ENCODE data around the gene B4GALT7.

B4GALT7 gene

GRCh38 chr5:177569894-177570293, 30.0 kb upstream of the B4GALT7 start:
- H3K9ac ChIP-seq (ENCODE audit: low read depth, low read length, poor library complexity) = no peak overlapping the region
- H3K23ac ChIP-seq (ENCODE audit: low read depth, low read length, poor library complexity) = no peak overlapping the region
- no CpG with 5 or more reads among the region's 2 CpGs for WGBS, 2 donors (ENCODE audit: extremely low coverage in 2 of 2, insufficient read length in 2 of 2, insufficient replicate concordance in 1 of 2)
- no peak overlapping the region for H3K14ac ChIP-seq (ENCODE audit: low read length)
- no peaks in the 10 kb centered on the region for H3K36me3 ChIP-seq (replicated peaks in 1 of 2; ENCODE audit: control insufficient read depth in 2 of 2, insufficient read depth in 2 of 2, low read length in 2 of 2)
- H3K4me1 ChIP-seq (ENCODE audit: control insufficient read depth in 2 of 2, insufficient read depth in 1 of 2, low read depth in 1 of 2, low read length in 2 of 2) = peaks cover 0 to 2% of the 10 kb centered on the region in 2 donors
- H3K4ac ChIP-seq (ENCODE audit: low read length) = no peak overlapping the region
- H3K79me1 ChIP-seq (ENCODE audit: low read depth, low read length) = no peaks in the 10 kb centered on the region
- H3K4me3 ChIP-seq (ENCODE audit: low read length in 2 of 2) = no peak overlapping the region
- no peak overlapping the region for H4K91ac ChIP-seq (ENCODE audit: low read depth, low read length, poor library complexity)
- no peak overlapping the region for H3K27ac ChIP-seq (replicated peaks; ENCODE audit: low read length)
- no peak overlapping the region for H2BK15ac ChIP-seq (ENCODE audit: low read length)
- no peak overlapping the region for H3K4me2 ChIP-seq (ENCODE audit: insufficient read depth, low read length, poor library complexity, severe bottlenecking)
- no peak overlapping the region for H2BK5ac ChIP-seq (ENCODE audit: low read length)
- peaks cover 0 to 8% (median 0%) of the 10 kb centered on the region in 3 experiments for H3K27me3 ChIP-seq (ENCODE audit: control insufficient read depth in 3 of 3, insufficient read depth in 3 of 3, low read depth in 1 of 3, low read length in 3 of 3)
- no peak overlapping the region for H2BK120ac ChIP-seq (ENCODE audit: low read depth, low read length)
- H4K8ac ChIP-seq (ENCODE audit: low read depth, low read length) = no peak overlapping the region
- H2AK5ac ChIP-seq (ENCODE audit: low read depth, low read length) = no peak overlapping the region
- no peak overlapping the region for H3K18ac ChIP-seq (ENCODE audit: low read length)
- peaks cover 0 to 2% of the 10 kb centered on the region in 2 donors for H3K9me3 ChIP-seq (replicated peaks in 1 of 2; ENCODE audit: control insufficient read depth in 2 of 2, insufficient read depth in 1 of 2, low read depth in 1 of 2, low read length in 2 of 2)
- no peak overlapping the region for H2AFZ ChIP-seq (ENCODE audit: low read length)
- no peak overlapping the region for H2BK12ac ChIP-seq (ENCODE audit: low read length)
- no peak for DNase-seq (ENCODE audit: low spot score)

GRCh38 chr5:177575488-177575887, 24.4 kb upstream of the B4GALT7 start:
- no CpG with 5 or more reads among the region's 1 CpG for WGBS, 2 donors (ENCODE audit: extremely low coverage in 2 of 2, insufficient read length in 2 of 2, insufficient replicate concordance in 1 of 2)
- no peak overlapping the region for H2BK5ac ChIP-seq (ENCODE audit: low read length)

GRCh38 chr5:177576169-177576568, 23.8 kb upstream of the B4GALT7 start:
- no peak for DNase-seq (ENCODE audit: low spot score)
- Histone ChIP-seq H3K9ac (ENCODE audit: low read depth, low read length, poor library complexity) (no peak overlapping the region), H2AK5ac (ENCODE audit: low read depth, low read length) (no peak overlapping the region), H2BK12ac (ENCODE audit: low read length) (no peak overlapping the region), H3K27ac (replicated peaks; ENCODE audit: low read length) (no peak overlapping the region), H4K8ac (ENCODE audit: low read depth, low read length) (no peak overlapping the region), H2AFZ (ENCODE audit: low read length) (no peak overlapping the region), H3K4ac (ENCODE audit: low read length) (no peak overlapping the region), H2BK120ac (ENCODE audit: low read depth, low read length) (no peak overlapping the region), H2BK5ac (ENCODE audit: low read length) (no peak overlapping the region), H3K27me3 (ENCODE audit: control insufficient read depth in 3 of 3, insufficient read depth in 3 of 3, low read depth in 1 of 3, low read length in 3 of 3) (peaks cover 0 to 4% (median 0%) of the 10 kb centered on the region in 3 experiments), H3K4me2 (ENCODE audit: insufficient read depth, low read length, poor library complexity, severe bottlenecking) (no peak overlapping the region), H3K14ac (ENCODE audit: low read length) (no peak overlapping the region), H3K79me1 (ENCODE audit: low read depth, low read length) (no peaks in the 10 kb centered on the region), H3K23ac (ENCODE audit: low read depth, low read length, poor library complexity) (no peak overlapping the region), H2BK15ac (ENCODE audit: low read length) (no peak overlapping the region), H3K4me1 (ENCODE audit: control insufficient read depth in 2 of 2, insufficient read depth in 1 of 2, low read depth in 1 of 2, low read length in 2 of 2) (no peaks in the 10 kb centered on the region), H3K36me3 (replicated peaks in 1 of 2; ENCODE audit: control insufficient read depth in 2 of 2, insufficient read depth in 2 of 2, low read length in 2 of 2) (no peaks in the 10 kb centered on the region), H3K18ac (ENCODE audit: low read length) (no peak overlapping the region), H4K91ac (ENCODE audit: low read depth, low read length, poor library complexity) (no peak overlapping the region), H3K4me3 (ENCODE audit: low read length in 2 of 2) (no peak overlapping the region), H3K9me3 (replicated peaks in 1 of 2; ENCODE audit: control insufficient read depth in 2 of 2, insufficient read depth in 1 of 2, low read depth in 1 of 2, low read length in 2 of 2) (no peaks in the 10 kb centered on the region)
- WGBS, 2 donors (ENCODE audit: extremely low coverage in 2 of 2, insufficient read length in 2 of 2, insufficient replicate concordance in 1 of 2) = no CpG with 5 or more reads among the region's 10 CpGs

More at GRCh38 chr5:177575488-177575887, 24.4 kb upstream of the B4GALT7 start:
- H3K4me1 ChIP-seq (ENCODE audit: control insufficient read depth in 2 of 2, insufficient read depth in 1 of 2, low read depth in 1 of 2, low read length in 2 of 2) = no peaks in the 10 kb centered on the region
- no peak overlapping the region for H4K8ac ChIP-seq (ENCODE audit: low read depth, low read length)
- H3K27ac ChIP-seq (replicated peaks; ENCODE audit: low read length) = no peak overlapping the region
- H3K9me3 ChIP-seq (replicated peaks in 1 of 2; ENCODE audit: control insufficient read depth in 2 of 2, insufficient read depth in 1 of 2, low read depth in 1 of 2, low read length in 2 of 2) = no peaks in the 10 kb centered on the region
- H3K4me3 ChIP-seq (ENCODE audit: low read length in 2 of 2) = no peak overlapping the region
- no peak overlapping the region for H3K14ac ChIP-seq (ENCODE audit: low read length)
- H2BK120ac ChIP-seq (ENCODE audit: low read depth, low read length) = no peak overlapping the region
- no peak overlapping the region for H3K4ac ChIP-seq (ENCODE audit: low read length)
- H3K36me3 ChIP-seq (replicated peaks in 1 of 2; ENCODE audit: control insufficient read depth in 2 of 2, insufficient read depth in 2 of 2, low read length in 2 of 2) = no peaks in the 10 kb centered on the region
- no peak overlapping the region for H2AFZ ChIP-seq (ENCODE audit: low read length)
- no peak overlapping the region for H3K23ac ChIP-seq (ENCODE audit: low read depth, low read length, poor library complexity)
- H2AK5ac ChIP-seq (ENCODE audit: low read depth, low read length) = no peak overlapping the region
- H3K27me3 ChIP-seq (ENCODE audit: control insufficient read depth in 3 of 3, insufficient read depth in 3 of 3, low read depth in 1 of 3, low read length in 3 of 3) = peaks cover 0 to 4% (median 0%) of the 10 kb centered on the region in 3 experiments
- H3K4me2 ChIP-seq (ENCODE audit: insufficient read depth, low read length, poor library complexity, severe bottlenecking) = no peak overlapping the region
- H3K79me1 ChIP-seq (ENCODE audit: low read depth, low read length) = no peaks in the 10 kb centered on the region
- H2BK12ac ChIP-seq (ENCODE audit: low read length) = no peak overlapping the region
- H4K91ac ChIP-seq (ENCODE audit: low read depth, low read length, poor library complexity) = no peak overlapping the region
- no peak for DNase-seq (ENCODE audit: low spot score)
- no peak overlapping the region for H2BK15ac ChIP-seq (ENCODE audit: low read length)
- no peak overlapping the region for H3K9ac ChIP-seq (ENCODE audit: low read depth, low read length, poor library complexity)
- no peak overlapping the region for H3K18ac ChIP-seq (ENCODE audit: low read length)

- Histone ChIP-seq H3K23ac (ENCODE audit: low read depth, low read length, poor library complexity) (no peak overlapping the region), H3K79me1 (ENCODE audit: low read depth, low read length) (no peaks in the 10 kb centered on the region), H3K9ac (ENCODE audit: low read depth, low read length, poor library complexity) (no peak overlapping the region), H3K4me3 (ENCODE audit: low read length in 2 of 2) (no peak overlapping the region), H4K8ac (ENCODE audit: low read depth, low read length) (no peak overlapping the region), H3K4ac (ENCODE audit: low read length) (no peak overlapping the region), H2BK15ac (ENCODE audit: low read length) (no peak overlapping the region), H3K18ac (ENCODE audit: low read length) (no peak overlapping the region), H2BK12ac (ENCODE audit: low read length) (no peak overlapping the region), H2AFZ (ENCODE audit: low read length) (no peak overlapping the region), H3K36me3 (replicated peaks in 1 of 2; ENCODE audit: control insufficient read depth in 2 of 2, insufficient read depth in 2 of 2, low read length in 2 of 2) (no peaks in the 10 kb centered on the region), H4K91ac (ENCODE audit: low read depth, low read length, poor library complexity) (no peak overlapping the region), H3K27ac (replicated peaks; ENCODE audit: low read length) (no peak overlapping the region), H3K4me2 (ENCODE audit: insufficient read depth, low read length, poor library complexity, severe bottlenecking) (no peak overlapping the region), H3K9me3 (replicated peaks in 1 of 2; ENCODE audit: control insufficient read depth in 2 of 2, insufficient read depth in 1 of 2, low read depth in 1 of 2, low read length in 2 of 2) (no peaks in the 10 kb centered on the region), H3K27me3 (ENCODE audit: control insufficient read depth in 3 of 3, insufficient read depth in 3 of 3, low read depth in 1 of 3, low read length in 3 of 3) (peaks cover 0 to 4% (median 0%) of the 10 kb centered on the region in 3 experiments), H3K14ac (ENCODE audit: low read length) (no peak overlapping the region), H2BK5ac (ENCODE audit: low read length) (no peak overlapping the region), H2AK5ac (ENCODE audit: low read depth, low read length) (no peak overlapping the region), H3K4me1 (ENCODE audit: control insufficient read depth in 2 of 2, insufficient read depth in 1 of 2, low read depth in 1 of 2, low read length in 2 of 2) (no peaks in the 10 kb centered on the region), H2BK120ac (ENCODE audit: low read depth, low read length) (no peak overlapping the region)
- DNase-seq (ENCODE audit: low spot score) = no peak
- WGBS, 2 donors (ENCODE audit: extremely low coverage in 2 of 2, insufficient read length in 2 of 2, insufficient replicate concordance in 1 of 2) = no CpG with 5 or more reads among the region's 8 CpGs
Measured at GRCh38 chr5:177578316-177578715, 21.6 kb upstream of the B4GALT7 start.

Data from neuronal stem cell (in vitro differentiated cells).